ENCODE data around the gene ZNF512.
"Not testable (repeated sequence)": the region's sequence is repeated elsewhere in the genome, so short reads cannot be mapped to it uniquely, and the experiment has no call there.

The ZNF512 gene

GRCh38 chr2:27606611-27607010 lies 23.8 kb downstream of the ZNF512 start:
- no peak overlapping the region for H3K4me3 ChIP-seq (ENCODE audit: low read depth, low read length)
- TF ChIP-seq, protein P1, sequence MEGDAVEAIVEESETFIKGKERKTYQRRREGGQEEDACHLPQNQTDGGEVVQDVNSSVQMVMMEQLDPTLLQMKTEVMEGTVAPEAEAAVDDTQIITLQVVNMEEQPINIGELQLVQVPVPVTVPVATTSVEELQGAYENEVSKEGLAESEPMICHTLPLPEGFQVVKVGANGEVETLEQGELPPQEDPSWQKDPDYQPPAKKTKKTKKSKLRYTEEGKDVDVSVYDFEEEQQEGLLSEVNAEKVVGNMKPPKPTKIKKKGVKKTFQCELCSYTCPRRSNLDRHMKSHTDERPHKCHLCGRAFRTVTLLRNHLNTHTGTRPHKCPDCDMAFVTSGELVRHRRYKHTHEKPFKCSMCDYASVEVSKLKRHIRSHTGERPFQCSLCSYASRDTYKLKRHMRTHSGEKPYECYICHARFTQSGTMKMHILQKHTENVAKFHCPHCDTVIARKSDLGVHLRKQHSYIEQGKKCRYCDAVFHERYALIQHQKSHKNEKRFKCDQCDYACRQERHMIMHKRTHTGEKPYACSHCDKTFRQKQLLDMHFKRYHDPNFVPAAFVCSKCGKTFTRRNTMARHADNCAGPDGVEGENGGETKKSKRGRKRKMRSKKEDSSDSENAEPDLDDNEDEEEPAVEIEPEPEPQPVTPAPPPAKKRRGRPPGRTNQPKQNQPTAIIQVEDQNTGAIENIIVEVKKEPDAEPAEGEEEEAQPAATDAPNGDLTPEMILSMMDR (IDR thresholded peaks at IDR 0.05; ENCODE audit: borderline replicate concordance, insufficient read depth, low read depth, low read length) = no peak

- TF ChIP-seq, protein P1 (IDR thresholded peaks at IDR 0.05; ENCODE audit: borderline replicate concordance, insufficient read depth, low read depth, low read length) = no peak
- no peak overlapping the region for H3K4me3 ChIP-seq (ENCODE audit: low read depth, low read length)
These were observed 31.1 kb downstream of the ZNF512 start for GRCh38 chr2:27613985-27614384.

GRCh38 chr2:27615316-27615715 lies 32.5 kb downstream of the ZNF512 start:
- TF ChIP-seq, protein P1 (IDR thresholded peaks at IDR 0.05; ENCODE audit: borderline replicate concordance, insufficient read depth, low read depth, low read length) = no peak
- H3K4me3 ChIP-seq (ENCODE audit: low read depth, low read length) = no peak overlapping the region

- TF ChIP-seq, protein P1 (IDR thresholded peaks at IDR 0.05; ENCODE audit: borderline replicate concordance, insufficient read depth, low read depth, low read length) = no peak
- no peak overlapping the region for H3K4me3 ChIP-seq (ENCODE audit: low read depth, low read length)
These were observed 38.7 kb downstream of the ZNF512 start for GRCh38 chr2:27621524-27621923.

GRCh38 chr2:27622921-27623384 lies 40.1 kb downstream of the ZNF512 start:
- TF ChIP-seq, protein P1 (IDR thresholded peaks at IDR 0.05; ENCODE audit: borderline replicate concordance, insufficient read depth, low read depth, low read length) = no peak
- H3K4me3 ChIP-seq (ENCODE audit: low read depth, low read length) = no peak overlapping the region

DNA sequence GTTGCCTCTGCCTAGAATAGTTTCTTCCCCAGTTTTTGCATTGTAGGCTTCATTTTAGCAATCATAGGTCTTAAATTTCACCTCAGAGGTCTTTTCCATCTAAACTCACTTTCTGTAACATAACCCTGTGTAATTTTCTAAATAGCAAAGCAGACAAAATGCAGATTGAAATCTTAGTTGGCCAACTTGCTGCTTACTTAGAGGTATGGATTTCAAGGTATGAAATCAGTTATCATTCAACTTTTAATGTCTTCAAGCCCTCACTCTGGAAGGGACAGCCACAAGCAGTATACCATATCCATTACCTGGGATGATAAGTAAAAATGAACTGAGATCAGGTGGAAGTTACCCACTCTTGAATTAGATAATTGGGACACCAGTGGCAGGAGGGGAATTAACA lies 42.1 kb downstream of the ZNF512 start:
- TF ChIP-seq, protein P1 (IDR thresholded peaks at IDR 0.05; ENCODE audit: borderline replicate concordance, insufficient read depth, low read depth, low read length) = no peak
- H3K4me3 ChIP-seq (ENCODE audit: low read depth, low read length) = no peak overlapping the region

DNA sequence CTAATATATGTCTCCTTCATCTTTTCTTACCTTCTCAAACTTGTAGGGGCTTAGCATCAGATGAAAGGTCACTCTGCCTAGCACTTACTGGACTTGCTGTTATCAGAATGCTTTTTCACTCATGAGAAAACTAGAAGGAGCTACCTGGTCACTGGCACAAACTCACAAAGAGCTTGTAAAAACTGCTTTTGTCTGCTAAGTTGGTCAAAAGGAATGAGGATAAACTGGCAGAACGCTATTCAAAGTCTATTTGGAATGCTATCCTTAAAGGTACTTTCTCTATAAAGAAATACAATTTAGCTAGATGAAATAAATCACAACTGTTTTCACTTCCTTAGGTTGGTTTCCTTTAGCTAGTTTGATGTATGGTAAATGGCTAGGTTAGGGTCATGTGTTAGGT lies 43.5 kb downstream of the ZNF512 start:
- not testable (repeated sequence) for H3K4me3 ChIP-seq (ENCODE audit: low read depth, low read length)

DNA sequence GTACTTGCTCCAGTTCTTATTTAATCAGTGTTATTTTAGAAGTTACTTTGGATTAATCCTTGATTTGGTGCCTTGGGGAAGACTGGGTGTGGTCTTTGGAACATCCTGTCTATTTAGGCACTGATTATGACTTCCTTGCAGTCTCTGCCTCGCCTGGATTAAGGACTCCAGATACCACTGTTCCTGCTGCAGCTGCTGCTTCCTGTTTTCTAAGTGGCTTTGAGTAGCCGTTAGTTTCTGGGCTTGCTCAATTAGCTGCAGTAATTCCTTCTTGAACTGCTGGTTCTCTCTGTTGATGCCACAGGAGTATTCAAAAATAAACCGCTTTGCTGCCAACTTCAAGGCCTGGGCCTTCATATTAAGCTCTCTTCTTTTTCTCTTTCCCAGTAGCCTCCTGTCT lies 44.1 kb downstream of the ZNF512 start:
- H3K4me3 ChIP-seq (ENCODE audit: low read depth, low read length) = not testable (repeated sequence)

All from GM12875 (cell line).